Lower leg skin (tissue), 4 donors: ENCODE results near the gene ARPC4. TPM values are rescaled to one million over a fixed set of nuclear protein-coding genes. Genes with fewer than 3 reads are reported as not detected.
A peak's percentile ranks its signal among the peaks of the same experiment; 100 is the strongest.
"Not testable (repeated sequence)": the region's sequence is repeated elsewhere in the genome, so short reads cannot be mapped to it uniquely, and the experiment has no call there.

Experiments
- DNase-seq, 2 donors: peaks; one replicate each; pipeline ENCODE4 v3.0.0-alpha.2; 2019; ENCODE audit warnings: low spot score in 2 of 2
- H3K4me3 ChIP-seq: fragments of 200-600 bp; sonication (generic); 2 replicates; pipeline ENCODE4 v1.5.1; 2017; ENCODE audit warnings: mild to moderate bottlenecking, low read depth; ENCODE audit not compliant: poor library complexity, severe bottlenecking
- POLR2A ChIP-seq, 2 donors: fragments of 450-650 bp; IDR thresholded peaks; one replicate each; pipeline ENCODE4 v1.6.1; 2016 to 2017; ENCODE audit warnings: antibody characterized with exemption in 2 of 2, mild to moderate bottlenecking in 1 of 2, moderate library complexity in 1 of 2
- WGBS, 2 donors: methylation state at CpG; one replicate each; pipeline ENCODE4 v1.1.5; 2018; 5-methylcytosine and 5-hydroxymethylcytosine counted together
- intact Hi-C: fragments of 100-400 bp; cut with DNase I; formaldehyde crosslinking; loops from one replicate; pipeline ENCODE4 v1.15.0; 2023; ENCODE audit warnings: low total_unique reads
- total RNA-seq, 4 donors: library from RNA; depleted of rRNA; stranded (reverse); fragments of >200 nt; gene quantifications; one replicate each; pipeline ENCODE4 v1.1.0, GENCODE V29; 2016
- TF ChIP-seq, protein P1 (sequence below), 3 donors: fragments of 450-650 bp; IDR thresholded peaks; one replicate each; pipeline ENCODE4 v1.5.1; 2016; ENCODE audit warnings: antibody characterized with exemption in 3 of 3, mild to moderate bottlenecking in 3 of 3, moderate library complexity in 2 of 3

The ARPC4 gene
- total RNA-seq, 4 donors from 2014 or later: 89.6 to 151 (median 107) TPM

- no peak overlapping the region for H3K4me3 ChIP-seq
- intact Hi-C loops: no loop called here
- TF ChIP-seq, protein P1, sequence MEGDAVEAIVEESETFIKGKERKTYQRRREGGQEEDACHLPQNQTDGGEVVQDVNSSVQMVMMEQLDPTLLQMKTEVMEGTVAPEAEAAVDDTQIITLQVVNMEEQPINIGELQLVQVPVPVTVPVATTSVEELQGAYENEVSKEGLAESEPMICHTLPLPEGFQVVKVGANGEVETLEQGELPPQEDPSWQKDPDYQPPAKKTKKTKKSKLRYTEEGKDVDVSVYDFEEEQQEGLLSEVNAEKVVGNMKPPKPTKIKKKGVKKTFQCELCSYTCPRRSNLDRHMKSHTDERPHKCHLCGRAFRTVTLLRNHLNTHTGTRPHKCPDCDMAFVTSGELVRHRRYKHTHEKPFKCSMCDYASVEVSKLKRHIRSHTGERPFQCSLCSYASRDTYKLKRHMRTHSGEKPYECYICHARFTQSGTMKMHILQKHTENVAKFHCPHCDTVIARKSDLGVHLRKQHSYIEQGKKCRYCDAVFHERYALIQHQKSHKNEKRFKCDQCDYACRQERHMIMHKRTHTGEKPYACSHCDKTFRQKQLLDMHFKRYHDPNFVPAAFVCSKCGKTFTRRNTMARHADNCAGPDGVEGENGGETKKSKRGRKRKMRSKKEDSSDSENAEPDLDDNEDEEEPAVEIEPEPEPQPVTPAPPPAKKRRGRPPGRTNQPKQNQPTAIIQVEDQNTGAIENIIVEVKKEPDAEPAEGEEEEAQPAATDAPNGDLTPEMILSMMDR (IDR thresholded peaks at IDR 0.05): no peak
- no peak for TF ChIP-seq POLR2A (IDR thresholded peaks at IDR 0.05)
- no peak for DNase-seq
- 59 to 83% methylated on average over 4 of the region's 4 CpGs for WGBS, 2 donors
Measured at GRCh38 chr3:9838856-9839255, 46.0 kb downstream of the ARPC4 start.

- intact Hi-C loops: no loop called here
- no peak for TF ChIP-seq POLR2A (IDR thresholded peaks at IDR 0.05)
- TF ChIP-seq, protein P1 (IDR thresholded peaks at IDR 0.05): no peak
- 81 to 92% methylated on average over 8 of the region's 8 CpGs for WGBS, 2 donors
Measured at GRCh38 chr3:9841015-9841414, 48.1 kb downstream of the ARPC4 start.

GRCh38 chr3:9843715-9844438 is 51.0 kb downstream of the ARPC4 start, which contains the start of gene RPUSD3:
TSS of gene RPUSD3 (minus strand) at chr3:9844008. CDS start at chr3:9843990, 18 bp downstream.
- intact Hi-C loops: no loop called here

More at GRCh38 chr3:9841015-9841414, 48.1 kb downstream of the ARPC4 start:
- no peak for DNase-seq
- no peak overlapping the region for H3K4me3 ChIP-seq

DNA sequence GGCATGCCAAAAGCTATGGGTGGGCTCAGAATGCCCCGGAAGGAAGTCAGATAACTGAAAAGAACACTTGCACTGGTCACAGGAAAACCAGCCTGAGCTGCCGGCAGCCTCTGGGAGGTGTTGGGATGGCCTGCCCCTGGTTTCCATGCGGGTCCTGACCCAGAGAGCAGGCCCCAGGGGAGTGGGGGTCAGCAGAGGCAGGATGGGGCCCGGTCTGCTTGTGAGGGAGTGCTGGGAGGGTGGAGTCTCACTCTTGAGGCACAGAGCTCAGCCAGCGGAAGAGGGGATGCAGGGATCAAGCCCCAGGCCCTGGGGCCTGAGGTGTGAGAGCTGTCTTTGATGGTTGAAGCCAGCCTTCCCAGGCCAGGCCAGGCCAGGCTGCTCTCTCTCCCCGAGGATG is 53.3 kb downstream of the ARPC4 start:
- DNase-seq: no peak
- 77 to 87% methylated on average over 6 of the region's 6 CpGs for WGBS, 2 donors
- no peak for TF ChIP-seq POLR2A (IDR thresholded peaks at IDR 0.05)
- TF ChIP-seq, protein P1 (IDR thresholded peaks at IDR 0.05): no peak
- intact Hi-C loops: no loop called here
- no peak overlapping the region for H3K4me3 ChIP-seq

More at GRCh38 chr3:9843715-9844438, 51.0 kb downstream of the ARPC4 start, which contains the start of gene RPUSD3:
- no peak for TF ChIP-seq POLR2A (IDR thresholded peaks at IDR 0.05)
- TF ChIP-seq, protein P1 (IDR thresholded peaks at IDR 0.05): no peak
- peak within 1 kb of the TSS; percentile 59 for H3K4me3 ChIP-seq
- peak; percentile 97 to 100 for DNase-seq
- 0% methylated on average over 36 to 38 of the region's 42 CpGs for WGBS, 2 donors

GRCh38 chr3:9846931-9847488 is 54.1 kb downstream of the ARPC4 start:
- WGBS, 2 donors: 92 to 100% methylated on average over 3 to 5 of the region's 6 CpGs
- no peak for DNase-seq
- TF ChIP-seq, protein P1 (IDR thresholded peaks at IDR 0.05): no peak
- TF ChIP-seq POLR2A (IDR thresholded peaks at IDR 0.05): no peak
- intact Hi-C loops: no loop called here
- no peak overlapping the region for H3K4me3 ChIP-seq

GRCh38 chr3:9847870-9848269 is 55.0 kb downstream of the ARPC4 start:
- intact Hi-C loops, H3K4me3 ChIP-seq, DNase-seq: not testable (repeated sequence)
- 51 to 54% methylated on average over 8 to 9 of the region's 9 CpGs for WGBS, 2 donors

DNA sequence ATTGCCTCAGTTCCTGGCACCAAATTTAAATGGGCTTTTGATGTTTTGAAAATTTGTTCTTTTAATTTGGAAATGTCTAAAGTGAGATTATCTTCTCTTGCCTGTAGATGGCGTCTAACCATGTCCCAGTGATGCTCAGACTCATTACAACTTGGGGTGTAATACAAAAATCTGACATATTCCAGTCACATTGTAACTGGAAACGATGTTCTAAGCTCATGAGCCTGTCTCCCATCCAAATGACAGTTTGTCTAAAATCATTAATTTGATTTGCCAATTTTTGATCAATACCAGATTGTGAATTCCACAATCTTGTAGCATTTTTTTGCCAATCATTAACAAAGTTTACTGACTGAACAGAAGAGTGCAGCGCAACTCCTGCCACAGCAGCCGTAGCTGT is 56.0 kb downstream of the ARPC4 start:
- H3K4me3 ChIP-seq, intact Hi-C loops, DNase-seq: not testable (repeated sequence)
- WGBS, 2 donors: 27% methylated on average over 4 of the region's 4 CpGs

GRCh38 chr3:9851383-9851782 is 58.5 kb downstream of the ARPC4 start:
- intact Hi-C loops: loop anchor here (10.0 kb wide), 1 partner anchor 63 kb away; the partner anchor contains the start of gene IL17RC
- H3K4me3 ChIP-seq, DNase-seq: not testable (repeated sequence)
- WGBS, 2 donors: 70 to 73% methylated on average over 6 of the region's 6 CpGs

- whole genome bisulfite sequencing, 2 donors: 20 to 28% methylated on average over 6 of the region's 6 CpGs
- DNase-seq, H3K4me3 ChIP-seq: not testable (repeated sequence)
- intact Hi-C loops: loop anchor here (10.0 kb wide), 1 partner anchor 63 kb away; the partner anchor contains the start of gene IL17RC
Measured at GRCh38 chr3:9851926-9852325, 59.0 kb downstream of the ARPC4 start.
